Chondrocyte (in vitro differentiated cells): ENCODE results near the gene DMWD. TPM values are rescaled to one million over a fixed set of nuclear protein-coding genes. Genes with fewer than 3 reads are reported as not detected.

Experiments
- DNase-seq: peaks from one replicate; pipeline ENCODE4 v3.0.0; 2021; ENCODE audit warnings: mixed read lengths, low spot score
- H3K27ac Mint-ChIP-seq: one replicate; pipeline ENCODE4 v1.8.0; 2021; ENCODE audit warnings: mild to moderate bottlenecking, moderate library complexity, mixed read lengths; ENCODE audit not compliant: unreplicated experiment
- H3K27me3 Mint-ChIP-seq: 2 replicates; pipeline ENCODE4 v1.8.0; 2021; ENCODE audit warnings: low read depth, mixed read lengths
- H3K36me3 Mint-ChIP-seq: 2 replicates; pipeline ENCODE4 v1.8.0; 2021; ENCODE audit warnings: low read depth, mixed read lengths
- H3K4me1 Mint-ChIP-seq: 2 replicates; pipeline ENCODE4 v1.8.0; 2021; ENCODE audit warnings: low read depth, mild to moderate bottlenecking, mixed read lengths
- H3K4me3 Mint-ChIP-seq: one replicate; pipeline ENCODE4 v1.8.0; 2021; ENCODE audit warnings: mild to moderate bottlenecking, moderate library complexity, mixed read lengths; ENCODE audit not compliant: unreplicated experiment
- H3K9me3 Mint-ChIP-seq: 2 replicates; pipeline ENCODE4 v1.8.0; 2021; ENCODE audit warnings: low read depth, mixed read lengths
- CTCF ChIP-seq: fragments of 200-600 bp; sonication (generic); IDR thresholded peaks from 2 replicates; pipeline ENCODE4 v1.5.0; 2021; ENCODE audit warnings: antibody characterized with exemption, mild to moderate bottlenecking, moderate library complexity
- total RNA-seq: library from RNA; stranded (reverse); gene quantifications from 3 replicates; pipeline ENCODE4 v1.2.1, GENCODE V29; 2021

DMWD gene
- total RNA-seq, 1 donor from 2014 or later: 77.6 TPM

- peak; percentile 99 for TF ChIP-seq CTCF
- Mint-ChIP-seq H3K9me3 (no peaks in the 10 kb centered on the region), H3K36me3 (peaks cover 6% of the 10 kb centered on the region), H3K4me1 (peaks cover 26% of the 10 kb centered on the region), H3K4me3 (peak overlapping the region; percentile 95), H3K27me3 (no peaks in the 10 kb centered on the region), H3K27ac (peak overlapping the region; percentile 95)
- peak; percentile 99 for DNase-seq
These were observed 22.2 kb downstream of the DMWD start for GRCh38 chr19:45770192-45771101.

GRCh38 chr19:45769821-45770191 is 22.8 kb downstream of the DMWD start:
- Mint-ChIP-seq H3K36me3 (peaks cover 3% of the 10 kb centered on the region), H3K4me1 (peaks cover 31% of the 10 kb centered on the region), H3K27me3 (no peaks in the 10 kb centered on the region), H3K27ac (peak overlapping the region; percentile 95), H3K9me3 (no peaks in the 10 kb centered on the region), H3K4me3 (peak overlapping the region; percentile 95)
- TF ChIP-seq CTCF: no peak
- no peak for DNase-seq

GRCh38 chr19:45768984-45769782 is 23.5 kb downstream of the DMWD start, which contains the start of gene SIX5:
TSS of gene SIX5 (minus strand) at chr19:45769252. CDS start at chr19:45768844, 408 bp downstream.
- peak; percentile 98 for DNase-seq
- Mint-ChIP-seq H3K27me3 (no peaks in the 10 kb centered on the region), H3K27ac (peak within 1 kb of the TSS; percentile 99), H3K9me3 (no peaks in the 10 kb centered on the region), H3K4me3 (peak within 1 kb of the TSS; percentile 95), H3K36me3 (peaks cover 3% of the 10 kb centered on the region), H3K4me1 (peaks cover 37% of the 10 kb centered on the region)
- no peak for TF ChIP-seq CTCF

GRCh38 chr19:45768655-45768983 is 24.0 kb downstream of the DMWD start:
- no peak for TF ChIP-seq CTCF
- no peak for DNase-seq
- peak overlapping the region; percentile 95 for H3K4me3 Mint-ChIP-seq
- H3K9me3 Mint-ChIP-seq: no peaks in the 10 kb centered on the region
- no peaks in the 10 kb centered on the region for H3K27me3 Mint-ChIP-seq
- peaks cover 3% of the 10 kb centered on the region for H3K36me3 Mint-ChIP-seq
- peaks cover 37% of the 10 kb centered on the region for H3K4me1 Mint-ChIP-seq
- H3K27ac Mint-ChIP-seq: peak overlapping the region; percentile 99
